ENCODE data around the gene FERMT1.

GRCh38 chr20:6029538-6029937 is 93.3 kb downstream of the FERMT1 start:
- TF ChIP-seq CTCF (IDR thresholded peaks at IDR 0.05) (no peak), EZH2 (IDR thresholded peaks at IDR 0.05) (no peak)

Measured in neural progenitor cell (in vitro differentiated cells).